A673 (cell line): ENCODE measurements around the gene TOMM7.

Experiments used
- CTCF ChIP-seq: fragments of 300-800, 200-600 bp; sonication (generic); conservative IDR thresholded peaks from 2 replicates; pipeline ENCODE4 v1.5.1; 2017; ENCODE audit warnings: low read depth, mild to moderate bottlenecking, antibody characterized with exemption, low read length, moderate library complexity, mixed read lengths
- EZH2 ChIP-seq: fragments of 200-600 bp; sonication (generic); IDR thresholded peaks from 2 replicates; pipeline ENCODE4 v1.6.1; 2017; ENCODE audit warnings: borderline replicate concordance, low read depth, mild to moderate bottlenecking, mixed read lengths, antibody characterized with exemption, low read length; ENCODE audit not compliant: poor library complexity, severe bottlenecking

DNA sequence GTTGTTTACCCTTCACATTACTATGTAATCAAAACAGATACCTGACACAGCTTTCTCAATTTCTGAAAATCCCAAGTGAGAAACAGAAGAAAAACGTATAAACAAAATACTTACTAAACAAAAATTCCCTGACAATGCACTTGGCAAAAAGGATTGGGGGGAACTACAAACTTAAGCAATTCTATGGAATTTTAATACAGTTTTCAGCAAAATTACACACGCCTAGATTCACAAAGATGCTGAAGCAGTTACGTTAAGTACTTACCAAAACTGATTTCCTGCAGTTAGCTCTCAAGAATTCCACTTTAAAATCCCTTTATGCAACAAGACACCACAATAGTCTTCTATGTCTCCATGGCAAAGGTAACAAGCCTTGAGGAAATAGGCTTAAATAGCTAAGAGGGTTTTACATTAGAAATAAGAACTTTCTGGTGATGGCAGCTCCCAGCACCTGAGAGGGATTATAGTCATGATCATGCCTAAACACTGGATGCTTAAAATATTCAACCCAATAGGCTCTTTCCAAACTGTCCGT is 10.8 kb downstream of the TOMM7 start:
- TF ChIP-seq EZH2 (no peak), CTCF (no peak)
